ENCODE results near the gene TDRD3.
"Not testable (repeated sequence)": the region's sequence is repeated elsewhere in the genome, so short reads cannot be mapped to it uniquely, and the experiment has no call there.

Gene TDRD3

DNA sequence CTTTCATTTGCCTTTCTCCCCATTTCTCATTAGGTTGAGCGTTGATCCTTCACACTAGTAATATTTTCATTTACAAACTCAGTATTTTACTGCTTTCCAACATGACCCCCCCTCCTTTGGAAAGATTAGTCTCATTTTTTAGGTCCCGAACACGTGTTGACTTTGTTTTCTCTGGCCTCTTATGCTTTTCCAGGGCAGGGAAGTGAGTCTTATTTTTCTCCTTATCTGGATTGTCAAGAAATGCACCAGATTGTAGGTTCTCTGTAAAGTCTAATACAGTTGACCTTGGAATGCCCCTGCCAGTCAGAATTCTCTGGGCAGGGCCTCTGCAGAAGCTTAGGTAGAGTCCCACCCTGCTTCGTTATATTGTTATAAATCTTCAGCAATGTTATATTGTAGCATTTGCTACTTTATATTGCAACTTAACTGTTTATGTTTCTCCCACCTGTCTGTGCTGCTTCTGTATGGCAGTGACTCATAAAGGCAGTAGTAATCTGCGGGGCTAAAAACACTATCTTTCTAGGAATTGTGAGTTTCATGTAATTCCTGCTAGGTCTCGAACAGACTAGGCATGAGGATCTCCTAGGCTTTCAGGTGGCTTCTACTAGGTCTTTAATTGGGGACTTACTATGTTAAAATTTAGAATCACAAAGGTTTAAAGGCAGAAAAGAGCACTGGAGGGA lies 2.0 kb downstream of the TDRD3 start:
- no peak for DNase-seq (ENCODE audit: low spot score)

DNA sequence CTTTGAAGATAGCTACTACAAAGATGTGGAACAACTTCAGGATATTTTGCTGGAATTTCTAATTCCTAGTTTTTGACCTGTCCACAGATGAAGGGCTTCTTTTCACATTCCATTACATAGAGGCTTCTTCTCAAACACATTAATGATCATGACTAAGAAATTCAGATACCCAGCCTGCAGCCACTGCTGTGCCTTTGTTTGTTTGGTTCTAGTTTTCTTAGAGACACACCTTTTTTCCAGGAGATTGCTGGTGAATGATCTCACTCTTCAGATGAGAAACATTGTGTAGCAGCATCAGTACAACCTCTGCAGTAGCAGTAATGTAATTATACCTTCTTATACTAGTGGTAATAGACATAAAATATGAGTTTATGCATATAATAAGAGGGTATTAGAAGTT lies 5.0 kb downstream of the TDRD3 start:
- DNase-seq (ENCODE audit: low spot score) = no peak

DNA sequence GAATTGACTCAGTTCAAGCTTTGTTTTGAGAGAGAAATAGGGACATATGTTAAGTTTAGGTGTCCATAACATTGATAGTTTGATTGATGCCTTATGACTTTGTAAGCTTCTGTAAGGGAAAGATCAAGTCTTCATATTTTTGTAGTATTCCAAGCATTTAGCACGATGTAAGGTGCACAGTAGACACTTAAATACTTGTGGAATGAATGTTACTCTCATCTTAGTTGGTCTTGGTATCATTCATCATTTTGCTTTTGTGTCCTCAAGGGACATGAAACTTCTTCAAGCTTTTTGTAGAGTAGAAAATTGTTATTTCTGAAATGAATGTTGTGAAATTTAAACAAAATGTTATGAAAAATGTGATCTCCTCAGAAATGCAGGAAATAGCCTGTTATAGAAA lies 10.1 kb downstream of the TDRD3 start:
- DNase-seq (ENCODE audit: low spot score) = no peak

DNA sequence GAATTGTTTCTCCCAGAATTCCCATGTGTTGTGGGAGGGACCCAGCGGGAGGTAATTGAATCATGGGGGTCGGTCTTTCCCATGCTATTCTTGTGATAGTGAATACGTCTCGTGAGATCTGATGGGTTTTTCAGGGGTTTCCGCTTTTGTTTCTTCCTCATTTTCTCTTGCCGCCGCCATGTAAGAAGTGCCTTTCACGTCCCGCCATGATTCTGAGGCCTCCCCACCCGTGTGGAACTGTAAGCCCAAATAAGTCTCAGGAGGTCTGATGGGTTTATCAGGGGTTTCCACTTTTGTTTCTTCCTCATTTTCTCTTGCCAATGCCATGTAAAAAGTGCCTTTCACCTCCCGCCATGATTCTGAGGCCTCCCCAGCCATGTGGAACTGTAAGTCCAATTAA lies 10.8 kb downstream of the TDRD3 start:
- DNase-seq (ENCODE audit: low spot score) = not testable (repeated sequence)

DNA sequence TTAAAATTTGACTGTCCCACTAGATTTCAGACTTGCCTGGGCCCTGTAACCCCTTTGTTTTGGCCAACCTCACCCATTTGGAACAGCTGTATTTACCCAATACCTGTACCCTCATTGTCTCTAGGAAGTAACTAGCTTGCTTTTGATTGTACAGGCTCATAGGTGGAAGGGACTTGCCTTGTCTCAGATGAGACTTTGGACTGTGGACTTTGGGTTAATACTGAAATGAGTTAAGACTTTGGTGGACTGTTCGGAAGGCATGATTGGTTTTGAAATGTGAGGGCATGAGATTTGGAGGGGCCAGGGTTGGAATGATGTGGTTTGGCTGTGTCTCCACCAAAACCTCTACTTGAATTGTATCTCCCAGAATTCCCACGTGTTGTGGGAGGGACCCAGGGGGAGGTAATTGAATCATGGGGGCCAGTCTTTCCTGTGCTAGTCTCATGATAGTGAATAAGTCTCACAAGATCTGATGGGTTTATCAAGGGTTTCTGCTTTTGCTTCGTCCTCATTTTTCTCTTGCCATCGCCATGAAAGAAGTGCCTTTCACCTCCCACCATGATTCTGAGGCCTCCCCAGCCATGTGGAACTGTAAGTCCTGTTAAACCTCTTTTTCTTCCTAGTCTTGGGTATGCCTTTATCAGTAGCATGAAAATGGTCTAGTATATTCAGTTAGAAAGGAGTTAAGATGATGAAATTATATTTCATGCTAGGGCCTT lies 12.7 kb downstream of the TDRD3 start:
- DNase-seq (ENCODE audit: low spot score) = not testable (repeated sequence)

DNA sequence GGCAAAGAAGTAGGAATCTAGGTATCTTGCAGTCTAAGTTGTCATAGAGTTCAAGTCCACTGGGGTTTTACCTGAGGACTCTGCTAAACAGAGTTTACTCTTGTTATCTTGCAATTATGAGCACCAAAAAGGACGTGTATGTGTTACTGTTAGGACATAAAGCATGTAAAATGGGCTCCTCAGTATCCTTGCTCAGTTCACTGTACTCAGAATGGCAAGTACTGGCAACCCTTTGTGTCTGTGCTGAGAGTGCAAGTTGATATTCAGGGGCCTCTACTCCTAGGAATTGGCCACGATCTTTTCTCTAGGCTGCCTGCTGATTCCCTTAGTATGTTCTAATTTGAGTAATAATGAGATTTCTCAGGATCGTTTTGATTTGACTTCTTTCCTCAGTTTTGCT lies 13.3 kb downstream of the TDRD3 start:
- DNase-seq (ENCODE audit: low spot score) = no peak

DNA sequence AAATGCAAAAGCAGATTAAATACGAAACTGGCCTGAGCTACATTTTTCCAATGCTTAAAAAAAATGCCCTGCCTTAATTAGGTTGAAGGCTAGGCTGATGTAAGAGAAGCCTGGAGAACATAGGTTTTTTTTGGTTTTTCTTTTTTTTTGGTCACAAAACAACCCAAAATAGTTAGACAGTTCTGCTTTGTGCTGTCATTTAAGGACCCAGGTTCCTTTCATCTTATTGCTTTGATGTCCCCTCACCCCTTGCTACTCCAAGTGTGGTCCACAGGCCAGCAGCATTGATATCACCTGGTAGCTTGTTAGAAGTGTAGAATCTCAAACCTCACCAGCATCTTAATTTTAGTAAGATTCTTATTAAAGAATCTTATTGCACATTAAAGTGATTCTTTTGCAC lies 14.4 kb downstream of the TDRD3 start:
- no peak for DNase-seq (ENCODE audit: low spot score)

DNA sequence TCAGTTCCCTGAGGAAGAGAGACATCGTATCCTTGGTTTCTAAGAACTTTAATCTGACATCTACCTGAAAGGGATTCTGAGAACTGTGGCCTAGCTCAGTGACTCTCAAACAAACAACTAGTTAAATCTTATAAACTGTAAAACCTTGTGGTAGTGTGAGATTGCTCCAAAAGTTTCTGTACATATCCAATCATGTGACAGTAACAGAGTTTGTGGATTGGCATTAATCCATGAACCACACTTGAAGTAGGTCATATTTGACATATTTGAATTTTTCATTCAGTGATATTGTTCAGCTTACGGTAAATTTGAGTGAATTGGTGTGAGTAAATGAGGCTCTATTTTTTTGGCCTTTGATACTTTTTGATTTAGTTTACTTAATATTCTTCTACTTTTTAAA lies 15.0 kb downstream of the TDRD3 start:
- DNase-seq (ENCODE audit: low spot score) = no peak

DNA sequence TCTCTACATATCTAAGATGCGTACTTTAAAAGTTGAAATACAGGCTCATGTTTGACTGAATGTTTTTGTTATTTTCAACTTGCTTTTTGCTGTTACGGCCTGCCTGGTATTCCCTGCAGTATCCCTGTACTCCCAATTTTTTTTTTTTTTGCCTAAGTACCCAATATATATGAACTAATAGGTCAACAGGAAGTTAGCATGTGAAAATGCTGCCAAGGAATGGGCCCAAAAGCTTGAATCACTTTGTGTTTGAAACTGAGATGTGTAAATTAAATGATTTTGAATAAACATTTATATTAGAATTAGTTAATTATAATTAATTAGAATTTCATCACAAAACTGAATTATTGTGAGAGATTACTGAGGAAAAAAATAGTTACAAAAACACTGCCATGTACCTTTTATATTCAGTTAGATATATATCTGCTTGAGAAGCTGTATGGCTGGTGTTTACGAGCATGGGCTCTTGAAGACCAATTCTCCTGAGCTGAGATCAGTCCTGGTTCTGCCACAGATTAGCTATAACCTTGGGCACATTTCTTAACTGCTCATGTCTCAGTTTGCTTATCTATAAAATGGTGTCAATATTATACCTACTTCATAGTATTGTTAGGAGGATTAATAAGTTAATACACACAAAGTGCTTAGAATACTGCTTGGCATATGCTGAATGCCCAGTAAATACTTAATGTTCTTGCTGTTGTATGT lies 16.0 kb downstream of the TDRD3 start:
- no peak for DNase-seq (ENCODE audit: low spot score)

DNA sequence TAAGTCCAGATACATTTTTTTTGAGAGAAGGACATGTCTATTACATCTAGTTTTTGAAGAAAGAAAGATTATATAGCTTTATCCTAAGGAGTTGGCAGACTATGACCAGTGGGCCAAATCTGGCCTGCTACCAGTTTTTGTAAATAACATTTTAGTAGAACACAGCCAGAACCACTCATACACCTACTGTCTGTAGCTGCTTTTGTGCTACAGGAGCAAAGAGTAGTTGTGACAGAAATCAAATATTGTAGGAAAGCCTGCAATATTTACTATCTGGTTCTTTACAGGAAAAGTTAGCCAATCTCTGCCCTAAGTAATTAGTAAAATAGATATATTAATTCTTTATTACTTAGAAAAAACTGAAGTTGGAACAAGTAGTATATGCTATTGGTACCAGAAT lies 17.2 kb downstream of the TDRD3 start:
- no peak for DNase-seq (ENCODE audit: low spot score)

DNA sequence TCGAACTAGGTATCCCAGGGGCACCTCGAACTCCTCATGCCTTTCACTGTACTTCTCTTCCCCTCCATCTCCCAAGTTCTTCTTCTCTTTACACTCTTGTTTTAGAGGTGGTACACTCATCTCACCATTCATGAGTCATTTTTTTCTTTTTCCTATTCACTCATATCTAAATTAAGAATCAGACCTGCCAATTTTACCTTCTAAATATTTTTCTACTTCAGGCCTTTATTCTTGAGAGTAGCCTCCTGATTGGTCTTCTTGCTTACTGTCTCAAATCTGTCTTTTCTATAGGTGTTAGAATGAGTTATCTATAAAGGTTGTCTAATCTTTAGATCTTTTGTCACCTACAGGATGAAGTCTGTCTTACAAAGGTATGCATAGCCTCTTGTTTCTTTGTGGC lies 20.7 kb downstream of the TDRD3 start:
- no peak for DNase-seq (ENCODE audit: low spot score)

DNA sequence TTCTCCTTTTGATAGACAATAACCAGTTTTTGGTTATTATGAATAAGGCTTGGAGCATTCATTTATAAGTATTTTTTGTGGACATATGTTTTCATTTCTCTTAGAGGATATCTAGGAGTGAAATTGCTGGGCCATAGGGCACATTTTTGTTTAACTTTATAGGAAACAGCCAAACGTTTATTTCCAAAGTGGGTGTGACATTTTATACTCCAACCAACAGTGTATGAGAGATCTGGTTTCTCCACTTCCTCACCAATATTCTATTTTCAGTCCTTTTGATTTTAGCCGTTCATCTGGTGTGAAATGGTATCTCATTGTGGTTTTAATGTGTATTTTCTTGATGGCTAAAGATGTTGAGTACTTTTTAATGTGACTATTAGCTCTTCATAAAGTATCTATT lies 21.9 kb downstream of the TDRD3 start:
- DNase-seq (ENCODE audit: low spot score) = no peak

DNA sequence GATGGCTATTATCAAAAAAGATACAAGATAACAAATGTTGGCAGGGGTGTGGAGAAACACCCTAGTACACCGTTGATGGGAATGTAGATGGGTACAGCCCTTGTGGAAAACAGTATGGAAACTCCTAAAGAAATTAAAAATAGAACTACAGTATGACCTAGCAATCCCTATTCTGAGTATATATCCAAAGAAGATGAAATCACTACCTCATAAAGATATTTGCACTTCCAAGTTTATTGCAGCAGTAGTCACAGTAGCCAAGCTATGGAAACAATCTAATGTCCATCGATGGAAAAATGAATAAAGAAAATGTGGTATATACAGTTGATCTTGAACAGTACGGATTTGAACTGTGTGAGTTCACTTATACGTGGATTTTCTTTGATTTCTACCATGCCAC lies 28.3 kb downstream of the TDRD3 start:
- no peak for DNase-seq (ENCODE audit: low spot score)

DNA sequence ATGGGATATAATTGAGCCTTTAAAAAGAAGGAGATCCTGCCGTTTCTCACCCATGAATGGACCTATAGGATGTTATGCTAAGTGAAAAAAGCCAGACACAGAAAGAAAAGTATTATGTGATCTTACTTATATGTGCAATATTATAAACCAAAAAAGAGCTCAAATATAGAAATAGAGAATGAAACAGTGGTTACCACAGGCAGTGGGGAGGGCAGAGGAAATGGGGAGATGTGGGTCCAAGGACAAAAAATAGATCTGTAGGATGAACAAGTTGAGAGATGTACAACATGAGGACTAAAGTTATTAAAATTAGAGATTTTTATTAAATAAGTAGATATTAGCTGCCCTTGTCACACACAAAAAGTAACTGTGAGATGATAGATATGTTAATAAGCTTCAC lies 29.1 kb downstream of the TDRD3 start:
- no peak for DNase-seq (ENCODE audit: low spot score)

DNA sequence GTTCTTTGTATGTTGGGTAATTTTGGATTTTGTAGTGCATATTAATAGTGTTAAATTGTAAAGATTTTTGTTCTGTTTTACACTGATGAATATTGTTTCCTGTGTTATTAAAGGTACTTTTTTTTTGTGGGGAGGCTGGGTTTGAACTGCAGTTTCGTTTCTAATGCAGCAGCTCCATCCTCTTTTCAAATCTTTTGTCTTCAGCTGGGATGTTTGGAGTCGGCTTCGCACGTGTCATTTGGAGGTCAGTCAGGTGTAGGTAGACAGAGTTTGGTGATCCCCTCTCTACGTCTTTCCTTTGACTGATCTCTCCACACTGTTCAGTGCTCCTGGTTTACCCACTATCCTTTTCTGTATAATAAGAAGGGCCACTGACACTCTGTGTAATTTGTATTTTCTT lies 30.3 kb downstream of the TDRD3 start:
- DNase-seq (ENCODE audit: low spot score) = no peak

DNA sequence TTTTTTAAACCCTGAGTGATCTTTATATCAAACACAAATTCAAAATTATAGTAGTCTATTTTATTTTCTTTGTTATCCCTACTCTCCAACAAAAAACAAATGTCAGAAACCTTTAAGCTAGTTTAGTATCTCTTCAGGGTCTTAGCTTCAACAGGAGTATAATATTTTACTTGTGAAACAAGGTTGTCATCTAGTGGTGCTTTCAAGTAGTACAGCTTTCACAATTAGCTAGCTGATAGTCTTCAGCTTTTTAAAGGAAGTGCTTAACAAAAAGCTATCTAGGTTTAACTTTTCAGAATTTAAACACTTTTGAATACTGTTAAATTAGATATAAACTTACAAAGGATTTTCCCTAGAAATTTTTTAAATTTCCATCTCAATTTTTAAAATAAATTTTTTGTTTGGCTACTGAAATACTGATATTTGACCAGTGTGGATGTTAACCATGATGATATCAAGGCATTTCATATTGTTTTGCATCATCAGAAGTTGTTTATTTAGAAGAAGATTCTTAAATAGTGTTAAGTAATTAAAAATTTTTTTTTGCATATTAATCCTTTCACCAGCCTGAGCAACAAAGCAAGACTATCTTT lies 34.2 kb downstream of the TDRD3 start:
- peak; percentile 82 for DNase-seq (ENCODE audit: low spot score)

DNA sequence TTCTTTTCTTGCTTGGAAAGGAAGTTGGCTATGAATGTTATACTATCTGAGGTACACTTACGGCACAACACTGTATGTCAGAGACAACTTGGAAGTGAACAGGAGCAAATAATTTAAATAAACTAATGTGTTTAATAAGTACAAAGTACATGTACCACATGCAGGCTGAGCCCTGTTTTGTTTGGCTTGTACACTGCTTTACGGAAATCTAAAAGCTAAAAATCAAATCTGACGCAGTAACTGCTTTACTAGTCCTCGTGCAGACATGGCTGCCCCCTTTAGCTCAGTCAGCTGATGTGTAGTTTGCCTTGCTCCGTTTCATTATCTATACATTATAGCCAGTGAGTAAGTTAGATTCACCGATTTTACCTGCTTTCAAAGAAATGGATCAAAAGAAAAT lies 36.5 kb downstream of the TDRD3 start:
- no peak for DNase-seq (ENCODE audit: low spot score)

DNA sequence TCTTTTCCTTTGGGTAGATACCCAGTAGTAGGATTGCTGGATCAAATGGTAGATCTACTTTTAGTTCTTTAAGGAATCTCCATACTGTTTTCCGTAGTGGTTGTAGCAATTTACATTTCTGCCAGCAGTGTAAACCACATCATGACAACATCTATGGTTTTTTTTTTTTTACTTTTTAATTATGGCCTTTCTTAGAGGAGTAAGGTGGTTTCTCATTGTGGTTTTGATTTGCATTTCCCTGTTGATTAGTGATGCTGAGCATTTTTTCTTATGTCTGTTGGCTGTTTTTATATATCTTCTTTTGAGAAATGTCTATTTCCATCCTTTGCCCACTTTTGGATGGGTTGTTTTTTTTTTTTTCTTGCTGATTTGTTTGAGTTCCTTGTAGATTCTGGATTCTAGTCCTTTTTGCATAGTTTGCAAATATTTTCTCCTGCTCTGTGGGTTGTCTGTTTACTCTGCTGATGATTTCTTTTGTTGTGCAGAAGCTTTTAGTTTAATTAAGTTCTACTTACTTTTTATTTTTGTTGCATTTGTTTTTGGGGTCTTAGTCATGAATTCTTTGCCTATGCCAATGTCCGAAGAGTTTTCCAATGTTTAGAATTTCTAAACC lies 38.8 kb downstream of the TDRD3 start:
- DNase-seq (ENCODE audit: low spot score) = no peak

DNA sequence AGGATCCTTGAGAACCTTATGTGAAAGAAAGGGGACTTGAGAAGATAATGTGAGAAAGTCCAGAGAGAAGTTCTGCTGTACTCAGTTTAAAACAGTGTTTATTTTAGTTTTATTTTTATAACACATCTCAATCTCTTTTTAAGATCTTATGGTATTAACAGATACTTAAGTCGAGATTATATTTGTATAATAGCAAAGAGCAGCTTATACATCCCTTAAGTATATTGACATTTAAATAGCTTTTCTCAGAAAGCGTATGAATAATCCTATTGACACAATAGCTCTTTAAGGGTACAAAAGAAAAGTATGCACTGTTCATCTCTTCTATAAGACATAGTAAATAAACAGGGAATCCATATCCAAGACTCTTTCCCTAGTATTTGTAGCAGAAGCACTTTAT lies 42.2 kb downstream of the TDRD3 start:
- DNase-seq (ENCODE audit: low spot score) = no peak

DNA sequence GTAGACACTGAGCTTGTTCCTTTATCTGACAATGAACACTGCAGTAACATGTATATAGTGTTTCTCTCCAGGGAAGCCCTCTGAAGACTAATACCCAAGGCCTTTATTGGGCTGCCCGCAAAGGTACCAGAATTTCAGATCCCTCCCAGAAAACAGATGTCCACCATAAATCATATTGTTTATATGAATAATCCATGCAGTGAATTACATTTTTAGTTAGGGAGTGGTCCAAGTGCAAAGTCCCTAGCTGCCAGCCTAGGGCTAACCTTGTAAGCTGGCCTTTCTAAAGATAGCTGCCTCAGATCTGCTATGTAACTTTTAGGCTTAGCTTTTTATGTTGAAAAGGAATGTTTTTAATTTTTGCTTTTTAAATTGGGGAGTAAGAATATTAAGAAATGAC lies 44.7 kb downstream of the TDRD3 start:
- DNase-seq (ENCODE audit: low spot score) = no peak

DNA sequence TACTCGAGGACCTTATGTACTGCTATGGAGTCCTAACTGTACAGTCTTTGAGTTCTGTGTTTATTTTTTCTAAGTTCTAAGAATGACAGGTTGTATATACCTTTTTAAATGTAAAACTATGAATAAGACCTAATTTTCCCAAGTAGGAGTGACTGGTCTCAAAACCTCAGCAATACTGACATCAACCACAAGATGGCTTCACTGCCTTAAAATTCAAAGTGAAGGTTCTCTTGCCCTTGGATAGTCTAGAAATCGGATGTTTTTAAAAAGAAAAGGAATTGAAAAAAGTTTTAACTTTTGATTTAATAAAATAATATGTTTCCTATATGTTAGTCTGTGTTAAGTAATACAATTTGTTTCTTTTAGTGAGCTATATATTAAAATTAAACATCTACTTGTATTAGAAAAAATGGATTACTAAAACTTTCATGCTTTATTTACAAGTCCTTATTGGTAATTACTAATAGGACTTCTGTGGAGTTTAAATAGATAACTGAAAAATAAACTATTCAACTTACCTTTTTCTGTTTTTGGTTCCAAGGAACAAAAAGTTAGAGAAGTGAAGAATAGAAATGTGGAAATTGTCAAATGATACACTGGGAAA lies 52.0 kb downstream of the TDRD3 start:
- DNase-seq (ENCODE audit: low spot score) = peak; percentile 75

DNA sequence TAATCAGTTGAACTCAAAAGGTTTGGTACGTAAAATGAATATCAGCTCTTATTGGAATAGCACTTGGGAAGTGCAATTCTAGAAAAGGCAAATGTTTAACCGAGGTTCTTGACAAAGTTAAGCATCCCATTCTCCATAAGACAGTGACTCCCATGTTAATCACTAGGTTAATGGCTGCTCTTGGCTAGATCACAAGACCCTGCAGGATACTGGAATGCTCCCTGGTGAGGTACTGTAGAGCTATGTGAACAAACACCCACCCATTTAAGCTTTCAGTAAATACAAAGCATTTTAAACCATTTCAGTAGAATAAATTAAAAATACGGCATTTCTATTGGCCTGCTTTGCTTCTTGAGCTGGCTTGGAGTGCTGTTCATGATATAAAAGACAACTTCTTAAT lies 56.5 kb downstream of the TDRD3 start:
- DNase-seq (ENCODE audit: low spot score) = no peak
